Measurements from ENCODE around the gene EZR. TPM values are rescaled to one million over a fixed set of nuclear protein-coding genes. Genes with fewer than 3 reads are reported as not detected.

Gene EZR
- total RNA-seq, 1 donor from 2014 or later: 489 TPM

DNA sequence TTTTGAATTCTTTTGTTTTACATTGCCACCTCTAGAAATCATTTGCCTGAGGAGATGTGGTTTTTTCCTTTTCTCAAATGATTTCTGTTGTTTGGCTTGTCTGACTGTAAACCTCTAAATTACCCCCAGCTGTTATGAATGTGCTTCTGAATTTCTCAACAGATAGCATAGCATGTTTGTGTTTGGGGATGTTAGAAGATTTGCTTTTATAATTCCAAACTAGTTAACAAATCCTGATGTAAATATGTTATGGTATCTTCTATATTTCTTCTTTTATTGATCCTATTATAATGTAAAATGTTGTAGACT is 31.6 kb upstream of the EZR start:
- TF ChIP-seq, protein P1, sequence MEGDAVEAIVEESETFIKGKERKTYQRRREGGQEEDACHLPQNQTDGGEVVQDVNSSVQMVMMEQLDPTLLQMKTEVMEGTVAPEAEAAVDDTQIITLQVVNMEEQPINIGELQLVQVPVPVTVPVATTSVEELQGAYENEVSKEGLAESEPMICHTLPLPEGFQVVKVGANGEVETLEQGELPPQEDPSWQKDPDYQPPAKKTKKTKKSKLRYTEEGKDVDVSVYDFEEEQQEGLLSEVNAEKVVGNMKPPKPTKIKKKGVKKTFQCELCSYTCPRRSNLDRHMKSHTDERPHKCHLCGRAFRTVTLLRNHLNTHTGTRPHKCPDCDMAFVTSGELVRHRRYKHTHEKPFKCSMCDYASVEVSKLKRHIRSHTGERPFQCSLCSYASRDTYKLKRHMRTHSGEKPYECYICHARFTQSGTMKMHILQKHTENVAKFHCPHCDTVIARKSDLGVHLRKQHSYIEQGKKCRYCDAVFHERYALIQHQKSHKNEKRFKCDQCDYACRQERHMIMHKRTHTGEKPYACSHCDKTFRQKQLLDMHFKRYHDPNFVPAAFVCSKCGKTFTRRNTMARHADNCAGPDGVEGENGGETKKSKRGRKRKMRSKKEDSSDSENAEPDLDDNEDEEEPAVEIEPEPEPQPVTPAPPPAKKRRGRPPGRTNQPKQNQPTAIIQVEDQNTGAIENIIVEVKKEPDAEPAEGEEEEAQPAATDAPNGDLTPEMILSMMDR (IDR thresholded peaks at IDR 0.05): no peak
- ATAC-seq (ENCODE audit: low read depth): no peak
- no peak for DNase-seq
- POLR2A ChIA-PET: interaction anchor here (1.1 to 5.5 kb wide), 2 partner anchors 15 to 37 kb away, joined by 3 to 238 read pairs; no protein-coding TSS in a partner anchor
- Mint-ChIP-seq H3K27ac (peak overlapping the region; percentile 93), H3K9me3 (no peaks in the 10 kb centered on the region), H3K4me1 (peaks cover 24% of the 10 kb centered on the region), H3K4me3 (no peak overlapping the region), H3K27me3 (no peaks in the 10 kb centered on the region), H3K36me3 (ENCODE audit: low read depth) (no peaks in the 10 kb centered on the region)
- CTCF ChIA-PET: no interaction called here
- intact Hi-C loops (cut with micrococcal nuclease): loop anchor here (5.0 kb wide), 1 partner anchor 197 kb away; no protein-coding TSS in a partner anchor

DNA sequence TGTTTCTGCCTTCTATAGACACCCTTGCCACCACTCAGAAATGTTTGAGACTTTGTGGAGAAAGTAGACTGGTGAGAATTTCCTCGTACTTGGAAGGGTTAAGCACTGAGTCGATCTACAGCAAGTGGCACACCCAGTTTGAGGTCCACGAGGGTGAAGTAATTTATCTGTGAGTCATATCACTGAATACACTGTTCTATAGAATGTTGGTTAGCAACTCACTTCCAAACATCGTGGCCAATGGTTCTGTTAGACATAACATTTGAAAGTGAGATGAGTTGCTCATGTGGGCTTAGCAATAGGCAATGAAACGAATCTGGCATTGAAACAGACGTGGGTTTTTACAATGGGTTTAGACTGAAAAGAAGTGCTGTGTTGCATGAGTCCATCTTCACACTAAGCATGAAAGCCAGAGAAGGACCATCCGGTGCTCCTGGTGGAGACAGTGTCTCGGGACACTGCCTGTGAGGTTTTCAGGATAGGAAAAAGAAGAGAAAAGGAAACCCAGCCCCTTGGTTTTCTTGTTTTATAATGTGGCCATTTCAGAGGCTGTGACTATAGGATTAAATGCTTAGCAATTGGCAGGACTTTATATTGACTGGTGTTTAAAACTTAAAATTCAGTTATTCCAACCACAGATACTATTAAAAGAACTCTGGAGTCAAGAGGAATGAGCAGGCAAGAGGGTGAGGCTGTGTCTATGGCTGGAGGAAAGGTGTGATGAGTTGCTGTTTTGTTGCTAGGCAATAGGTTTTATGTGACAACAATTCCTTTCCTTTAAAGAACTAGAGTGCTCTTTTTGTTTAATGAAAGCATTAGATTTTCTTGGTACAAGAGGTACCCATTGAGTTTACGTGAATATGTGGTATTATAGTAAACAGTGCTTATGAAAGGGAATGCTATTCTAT is 31.0 kb upstream of the EZR start:
- peak overlapping the region; percentile 93 for H3K27ac Mint-ChIP-seq
- H3K9me3 Mint-ChIP-seq: no peaks in the 10 kb centered on the region
- intact Hi-C loops (cut with micrococcal nuclease): loop anchor here (5.0 kb wide), 1 partner anchor 197 kb away; no protein-coding TSS in a partner anchor
- ChIA-PET CTCF (no interaction called here), POLR2A (interaction anchor here (1.0 to 5.5 kb wide), 3 partner anchors 16 to 36 kb away, joined by 3 to 238 read pairs (median 4); no protein-coding TSS in a partner anchor)
- peaks cover 27% of the 10 kb centered on the region for H3K4me1 Mint-ChIP-seq
- H3K36me3 Mint-ChIP-seq (ENCODE audit: low read depth): no peaks in the 10 kb centered on the region
- peak overlapping the region; percentile 12 for H3K4me3 Mint-ChIP-seq
- TF ChIP-seq, protein P1 (IDR thresholded peaks at IDR 0.05): no peak
- ATAC-seq (ENCODE audit: low read depth): peak; percentile 26
- H3K27me3 Mint-ChIP-seq: no peaks in the 10 kb centered on the region
- no peak for DNase-seq

DNA sequence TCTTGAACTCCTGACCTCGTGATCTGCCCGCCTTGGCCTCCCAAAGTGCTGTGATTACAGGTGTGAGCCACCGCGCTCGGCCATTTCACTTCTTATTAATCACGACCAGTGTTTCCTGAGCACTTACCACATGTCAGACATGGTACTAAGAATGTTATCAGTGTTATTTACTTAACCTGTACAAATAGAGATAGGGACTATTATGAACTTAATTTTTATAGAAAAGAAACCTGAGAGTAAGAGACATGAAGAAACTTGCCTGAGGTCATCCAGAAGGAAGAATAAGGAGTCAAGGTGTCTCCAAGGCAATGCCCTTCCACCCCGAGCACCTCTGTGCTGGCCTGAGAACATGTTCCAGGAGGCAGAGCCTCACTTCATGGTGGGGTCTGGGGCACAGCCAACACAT is 29.3 kb upstream of the EZR start:
- CTCF ChIA-PET: no interaction called here
- Mint-ChIP-seq H3K27ac (peak overlapping the region; percentile 71), H3K36me3 (ENCODE audit: low read depth) (no peaks in the 10 kb centered on the region), H3K9me3 (no peaks in the 10 kb centered on the region), H3K4me1 (peaks cover 42% of the 10 kb centered on the region), H3K27me3 (no peaks in the 10 kb centered on the region), H3K4me3 (no peak overlapping the region)
- no peak for ATAC-seq (ENCODE audit: low read depth)
- POLR2A ChIA-PET: interaction anchor here (0.6 kb wide), 1 partner anchor 11 kb away, joined by 3 read pairs; no protein-coding TSS in a partner anchor
- TF ChIP-seq, protein P1 (IDR thresholded peaks at IDR 0.05): no peak
- intact Hi-C loops (cut with micrococcal nuclease): no loop called here
- no peak for DNase-seq

DNA sequence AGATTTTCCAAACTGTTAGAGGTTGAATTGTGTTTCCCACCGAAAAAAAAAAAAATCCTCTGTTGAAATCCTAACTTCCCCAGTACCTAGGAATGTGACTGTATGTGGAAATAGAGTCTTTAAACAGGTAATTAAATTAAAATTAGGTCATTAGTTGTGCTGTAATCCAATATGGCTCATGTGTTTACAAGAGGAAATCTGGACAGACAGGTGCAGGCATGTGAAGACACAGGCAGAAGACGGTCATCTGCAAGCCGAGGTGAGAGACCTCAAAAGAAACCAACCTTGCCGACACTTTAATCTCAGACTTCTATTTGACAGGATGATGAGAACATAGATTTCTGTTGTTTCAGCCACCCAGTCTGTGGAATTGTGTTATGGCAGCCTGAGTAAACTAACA is 28.6 kb upstream of the EZR start:
- H3K36me3 Mint-ChIP-seq (ENCODE audit: low read depth): no peaks in the 10 kb centered on the region
- peak overlapping the region; percentile 46 for H3K27ac Mint-ChIP-seq
- no peak for ATAC-seq (ENCODE audit: low read depth)
- POLR2A ChIA-PET: interaction anchor here (0.6 to 0.7 kb wide), 2 partner anchors 10 to 21 kb away, joined by 3 read pairs; no protein-coding TSS in a partner anchor
- CTCF ChIA-PET: no interaction called here
- H3K9me3 Mint-ChIP-seq: no peaks in the 10 kb centered on the region
- TF ChIP-seq, protein P1 (IDR thresholded peaks at IDR 0.05): no peak
- intact Hi-C loops (cut with micrococcal nuclease): no loop called here
- no peak for DNase-seq
- peaks cover 49% of the 10 kb centered on the region for H3K4me1 Mint-ChIP-seq
- H3K4me3 Mint-ChIP-seq: no peak overlapping the region
- no peaks in the 10 kb centered on the region for H3K27me3 Mint-ChIP-seq

DNA sequence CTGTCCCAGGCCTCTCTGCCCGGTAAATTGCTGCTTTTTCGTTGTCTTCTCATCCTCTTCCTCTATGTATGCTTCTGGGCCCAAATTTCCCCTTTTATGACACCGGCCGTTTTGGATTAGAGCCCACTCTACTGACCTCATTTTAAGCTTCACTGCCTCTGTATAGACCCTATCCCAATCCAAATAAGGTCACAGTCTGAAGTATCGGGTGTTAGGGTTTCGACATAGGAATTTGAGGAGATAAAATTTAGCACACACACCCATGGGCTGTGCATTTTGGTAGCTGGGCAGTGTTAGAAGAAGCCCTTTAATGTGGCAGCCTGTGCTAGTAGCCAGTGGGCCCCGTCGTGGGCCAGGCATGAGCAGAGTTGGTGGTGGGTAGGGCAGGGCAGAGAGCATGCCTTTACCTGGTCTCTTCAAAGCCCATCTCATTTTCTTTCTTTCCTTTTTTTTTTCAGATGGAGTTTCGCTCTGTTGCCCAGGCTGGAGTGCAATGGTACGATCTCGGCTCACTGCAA is 27.9 kb upstream of the EZR start:
- Mint-ChIP-seq H3K4me3 (no peak overlapping the region), H3K4me1 (peaks cover 51% of the 10 kb centered on the region), H3K27ac (peak overlapping the region; percentile 63), H3K27me3 (no peaks in the 10 kb centered on the region), H3K36me3 (ENCODE audit: low read depth) (no peaks in the 10 kb centered on the region), H3K9me3 (no peaks in the 10 kb centered on the region)
- TF ChIP-seq, protein P1 (IDR thresholded peaks at IDR 0.05): no peak
- DNase-seq: no peak
- ATAC-seq (ENCODE audit: low read depth): no peak
- POLR2A ChIA-PET: interaction anchor here (0.6 to 1.6 kb wide), 4 partner anchors 19 to 28 kb away, joined by 3 to 7 read pairs (median 6); partner anchors contain the start of gene EZR
- CTCF ChIA-PET: no interaction called here
- intact Hi-C loops (cut with micrococcal nuclease): no loop called here
